Neural progenitor cell (in vitro differentiated cells): ENCODE measurements around the gene VWC2L. TPM values are rescaled to one million over a fixed set of nuclear protein-coding genes. Genes with fewer than 3 reads are reported as not detected.

Source experiments
- DNase-seq: peaks from one replicate; pipeline ENCODE4 v3.0.0-alpha.2; 2016; ENCODE audit warnings: low spot score
- H2AFZ ChIP-seq: fragments of 200-600 bp; sonication (generic); replicated peaks from 2 replicates; pipeline ENCODE4 v1.6.1; 2016; ENCODE audit warnings: antibody characterized with exemption
- H3F3A ChIP-seq: fragments of 200-600 bp; sonication (generic); 2 replicates; pipeline ENCODE4 v1.6.1; 2016; ENCODE audit warnings: antibody characterized with exemption, low read depth
- H3K27ac ChIP-seq: fragments of 200-600 bp; sonication (generic); 2 replicates; pipeline ENCODE4 v1.5.1; 2016; ENCODE audit warnings: mild to moderate bottlenecking
- H3K27me3 ChIP-seq: fragments of 200-600 bp; sonication (generic); 2 replicates; pipeline ENCODE4 v1.6.1; 2016; ENCODE audit warnings: mild to moderate bottlenecking, moderate library complexity
- H3K36me3 ChIP-seq: fragments of 200-600 bp; sonication (generic); 2 replicates; pipeline ENCODE4 v1.5.1; 2016
- H3K4me1 ChIP-seq: fragments of 200-600 bp; sonication (generic); 2 replicates; pipeline ENCODE4 v1.6.1; 2016; ENCODE audit warnings: mixed run types
- H3K4me2 ChIP-seq: fragments of 200-600 bp; sonication (generic); 2 replicates; pipeline ENCODE4 v1.6.1; 2016
- H3K4me3 ChIP-seq: fragments of 200-600 bp; sonication (generic); 2 replicates; pipeline ENCODE4 v1.5.1; 2016
- H3K79me2 ChIP-seq: fragments of 200-600 bp; sonication (generic); 2 replicates; pipeline ENCODE4 v1.6.1; 2016; ENCODE audit warnings: low read depth
- H3K9ac ChIP-seq: fragments of 200-600 bp; sonication (generic); 2 replicates; pipeline ENCODE4 v1.6.1; 2016
- H3K9me3 ChIP-seq: fragments of 200-600 bp; sonication (generic); 2 replicates; pipeline ENCODE4 v1.5.1; 2016; ENCODE audit warnings: low read depth
- H4K20me1 ChIP-seq: fragments of 200-600 bp; sonication (generic); 2 replicates; pipeline ENCODE4 v1.6.1; 2016; ENCODE audit warnings: low read depth
- H3K27ac Mint-ChIP-seq: 3 replicates; pipeline ENCODE4 v1.8.0; 2021; ENCODE audit warnings: mixed read lengths
- H3K27me3 Mint-ChIP-seq: 2 replicates; pipeline ENCODE4 v1.8.0; 2022; ENCODE audit warnings: low read depth, mild to moderate bottlenecking, inconsistent platforms, moderate library complexity, mixed read lengths; ENCODE audit not compliant: insufficient read depth
- H3K36me3 Mint-ChIP-seq: 3 replicates; pipeline ENCODE4 v1.8.0; 2021; ENCODE audit warnings: mixed read lengths
- H3K4me1 Mint-ChIP-seq: 3 replicates; pipeline ENCODE4 v1.8.0; 2021; ENCODE audit warnings: mixed read lengths
- H3K4me3 Mint-ChIP-seq: 3 replicates; pipeline ENCODE4 v1.8.0; 2021; ENCODE audit warnings: mild to moderate bottlenecking, moderate library complexity, mixed read lengths
- H3K9me3 Mint-ChIP-seq: 3 replicates; pipeline ENCODE4 v1.8.0; 2020; ENCODE audit warnings: mixed read lengths
- CTCF ChIP-seq: fragments of 200-600 bp; sonication (generic); IDR thresholded peaks from 2 replicates; pipeline ENCODE4 v1.5.1; 2017; ENCODE audit warnings: antibody characterized with exemption, mild to moderate bottlenecking
- EZH2 ChIP-seq: fragments of 200-600 bp; sonication (generic); IDR thresholded peaks from 2 replicates; pipeline ENCODE4 v1.6.1; 2017; ENCODE audit warnings: antibody characterized with exemption, mild to moderate bottlenecking, moderate library complexity
- EZH2phosphoT487 ChIP-seq: fragments of 200-600 bp; sonication (generic); IDR thresholded peaks from 2 replicates; pipeline ENCODE4 v1.6.1; 2017; ENCODE audit warnings: antibody characterized with exemption
- total RNA-seq: library from RNA; depleted of rRNA; stranded (reverse); fragments of >200 nt; gene quantifications from 2 replicates; pipeline ENCODE4 v1.2.3, GENCODE V29; 2015; ENCODE audit warnings: low replicate concordance

VWC2L gene
- total RNA-seq, 1 donor from 2014 or later: not detected

- Histone ChIP-seq H3K9me3 (peaks cover 4% of the 10 kb centered on the region), H3K79me2 (no peaks in the 10 kb centered on the region), H3K4me2 (no peak overlapping the region), H3K27ac (no peak overlapping the region), H3K27me3 (no peaks in the 10 kb centered on the region), H3K4me3 (no peak overlapping the region), H3K36me3 (no peaks in the 10 kb centered on the region), H3F3A (no peaks in the 10 kb centered on the region), H3K9ac (no peak overlapping the region), H3K4me1 (no peaks in the 10 kb centered on the region), H2AFZ (no peak overlapping the region), H4K20me1 (no peaks in the 10 kb centered on the region)
- Mint-ChIP-seq H3K36me3 (no peaks in the 10 kb centered on the region), H3K4me3 (no peak overlapping the region), H3K9me3 (peaks cover 2% of the 10 kb centered on the region), H3K4me1 (no peaks in the 10 kb centered on the region), H3K27ac (no peak overlapping the region), H3K27me3 (peaks cover 3% of the 10 kb centered on the region)
- no peak for DNase-seq
- TF ChIP-seq EZH2 (no peak), EZH2phosphoT487 (no peak)
Measured at GRCh38 chr2:214497489-214497888, 86.6 kb downstream of the VWC2L start.

GRCh38 chr2:214503568-214503967, 92.7 kb downstream of the VWC2L start:
- peaks cover 2% of the 10 kb centered on the region for H3K27me3 Mint-ChIP-seq
- H3K4me2 ChIP-seq: no peak overlapping the region
- H3K36me3 Mint-ChIP-seq: no peaks in the 10 kb centered on the region
- no peaks in the 10 kb centered on the region for H3K9me3 Mint-ChIP-seq
- no peak overlapping the region for H2AFZ ChIP-seq
- TF ChIP-seq EZH2: no peak
- TF ChIP-seq CTCF: no peak
- no peak for TF ChIP-seq EZH2phosphoT487
- no peaks in the 10 kb centered on the region for H3K27me3 ChIP-seq
- no peak for DNase-seq
- no peak overlapping the region for H3K4me3 Mint-ChIP-seq
- H3K36me3 ChIP-seq: no peaks in the 10 kb centered on the region
- H3K4me1 Mint-ChIP-seq: no peaks in the 10 kb centered on the region
- no peak overlapping the region for H3K4me3 ChIP-seq
- H3K27ac ChIP-seq: no peak overlapping the region
- no peak overlapping the region for H3K9ac ChIP-seq
- H3K79me2 ChIP-seq: no peaks in the 10 kb centered on the region
- H3K4me1 ChIP-seq: no peaks in the 10 kb centered on the region
- no peaks in the 10 kb centered on the region for H3F3A ChIP-seq
- no peaks in the 10 kb centered on the region for H3K9me3 ChIP-seq
- no peaks in the 10 kb centered on the region for H4K20me1 ChIP-seq
- no peak overlapping the region for H3K27ac Mint-ChIP-seq

- Histone ChIP-seq H3K27ac (no peak overlapping the region), H3K9ac (no peak overlapping the region), H3K4me3 (no peak overlapping the region), H3K27me3 (no peaks in the 10 kb centered on the region), H2AFZ (no peak overlapping the region), H3K4me1 (no peaks in the 10 kb centered on the region), H3K36me3 (no peaks in the 10 kb centered on the region), H3F3A (no peaks in the 10 kb centered on the region), H3K4me2 (no peak overlapping the region), H3K9me3 (no peaks in the 10 kb centered on the region), H3K79me2 (no peaks in the 10 kb centered on the region), H4K20me1 (no peaks in the 10 kb centered on the region)
- H3K36me3 Mint-ChIP-seq: no peaks in the 10 kb centered on the region
- no peak overlapping the region for H3K27ac Mint-ChIP-seq
- TF ChIP-seq EZH2 (no peak), CTCF (no peak), EZH2phosphoT487 (no peak)
- peaks cover 2% of the 10 kb centered on the region for H3K27me3 Mint-ChIP-seq
- DNase-seq: no peak
- no peak overlapping the region for H3K4me3 Mint-ChIP-seq
- no peaks in the 10 kb centered on the region for H3K4me1 Mint-ChIP-seq
- no peaks in the 10 kb centered on the region for H3K9me3 Mint-ChIP-seq
Measured at GRCh38 chr2:214504599-214505376, 93.9 kb downstream of the VWC2L start.

GRCh38 chr2:214507032-214507431, 96.2 kb downstream of the VWC2L start:
- Histone ChIP-seq H3K9me3 (no peaks in the 10 kb centered on the region), H3K4me3 (no peak overlapping the region), H3K27ac (no peak overlapping the region), H3K4me1 (no peaks in the 10 kb centered on the region), H3K79me2 (no peaks in the 10 kb centered on the region), H2AFZ (no peak overlapping the region), H3F3A (no peaks in the 10 kb centered on the region), H3K9ac (no peak overlapping the region), H3K36me3 (no peaks in the 10 kb centered on the region), H3K27me3 (no peaks in the 10 kb centered on the region), H4K20me1 (no peaks in the 10 kb centered on the region), H3K4me2 (no peak overlapping the region)
- H3K27ac Mint-ChIP-seq: no peak overlapping the region
- H3K36me3 Mint-ChIP-seq: no peaks in the 10 kb centered on the region
- H3K9me3 Mint-ChIP-seq: no peaks in the 10 kb centered on the region
- H3K4me1 Mint-ChIP-seq: no peaks in the 10 kb centered on the region
- H3K4me3 Mint-ChIP-seq: no peak overlapping the region
- no peak for TF ChIP-seq EZH2phosphoT487
- no peak for TF ChIP-seq EZH2
- TF ChIP-seq CTCF: no peak
- no peak for DNase-seq
- H3K27me3 Mint-ChIP-seq: no peaks in the 10 kb centered on the region
